Measurements from ENCODE around the gene AIG1.
"Not testable (repeated sequence)": the region's sequence is repeated elsewhere in the genome, so short reads cannot be mapped to it uniquely, and the experiment has no call there.

AIG1 gene

GRCh38 chr6:143059663-143060353 is 881 bp upstream of the AIG1 start:
- no peak for DNase-seq

GRCh38 chr6:143060354-143060805 is 309 bp upstream of the AIG1 start:
- peak; percentile 88 for DNase-seq

- DNase-seq, result no peak
These were observed 1.1 kb downstream of the AIG1 start for GRCh38 chr6:143061597-143062385.

- no peak for DNase-seq
These were observed 1.9 kb downstream of the AIG1 start for GRCh38 chr6:143062551-143062950.

GRCh38 chr6:143063631-143064030 is 2.9 kb downstream of the AIG1 start:
- DNase-seq, result no peak

GRCh38 chr6:143064271-143064670 is 3.6 kb downstream of the AIG1 start:
- DNase-seq, result no peak

- DNase-seq, result no peak
These were observed 4.4 kb downstream of the AIG1 start for GRCh38 chr6:143064951-143065683.

- DNase-seq, result no peak
These were observed 7.3 kb downstream of the AIG1 start for GRCh38 chr6:143068001-143068400.

- no peak for DNase-seq
These were observed 13.4 kb downstream of the AIG1 start for GRCh38 chr6:143074101-143074500.

- DNase-seq, result no peak
These were observed 14.1 kb downstream of the AIG1 start for GRCh38 chr6:143074670-143075318.

- no peak for DNase-seq
These were observed 18.0 kb downstream of the AIG1 start for GRCh38 chr6:143078468-143079324.

GRCh38 chr6:143079325-143079640 is 18.6 kb downstream of the AIG1 start:
- no peak for DNase-seq

- DNase-seq, result not testable (repeated sequence)
These were observed 21.6 kb downstream of the AIG1 start for GRCh38 chr6:143082274-143082673.

- not testable (repeated sequence) for DNase-seq
These were observed 23.3 kb downstream of the AIG1 start for GRCh38 chr6:143084019-143084418.

GRCh38 chr6:143087335-143087734 is 26.6 kb downstream of the AIG1 start:
- DNase-seq, result not testable (repeated sequence)

GRCh38 chr6:143087856-143088255 is 27.2 kb downstream of the AIG1 start:
- no peak for DNase-seq

- DNase-seq, result no peak
These were observed 29.8 kb downstream of the AIG1 start for GRCh38 chr6:143090314-143091044.

GRCh38 chr6:143092768-143093167 is 32.1 kb downstream of the AIG1 start:
- no peak for DNase-seq

GRCh38 chr6:143093290-143093689 is 32.6 kb downstream of the AIG1 start:
- no peak for DNase-seq

GRCh38 chr6:143096403-143096802 is 35.7 kb downstream of the AIG1 start:
- no peak for DNase-seq

GRCh38 chr6:143097224-143097795 is 36.6 kb downstream of the AIG1 start:
- no peak for DNase-seq
